Measurements from ENCODE around the gene TSEN54. TPM values are rescaled to one million over a fixed set of nuclear protein-coding genes. Genes with fewer than 3 reads are reported as not detected.

TSEN54 gene
- total RNA-seq, 4 donors from 2014 or later = 15.8 to 26.5 (median 17.1) TPM

DNA sequence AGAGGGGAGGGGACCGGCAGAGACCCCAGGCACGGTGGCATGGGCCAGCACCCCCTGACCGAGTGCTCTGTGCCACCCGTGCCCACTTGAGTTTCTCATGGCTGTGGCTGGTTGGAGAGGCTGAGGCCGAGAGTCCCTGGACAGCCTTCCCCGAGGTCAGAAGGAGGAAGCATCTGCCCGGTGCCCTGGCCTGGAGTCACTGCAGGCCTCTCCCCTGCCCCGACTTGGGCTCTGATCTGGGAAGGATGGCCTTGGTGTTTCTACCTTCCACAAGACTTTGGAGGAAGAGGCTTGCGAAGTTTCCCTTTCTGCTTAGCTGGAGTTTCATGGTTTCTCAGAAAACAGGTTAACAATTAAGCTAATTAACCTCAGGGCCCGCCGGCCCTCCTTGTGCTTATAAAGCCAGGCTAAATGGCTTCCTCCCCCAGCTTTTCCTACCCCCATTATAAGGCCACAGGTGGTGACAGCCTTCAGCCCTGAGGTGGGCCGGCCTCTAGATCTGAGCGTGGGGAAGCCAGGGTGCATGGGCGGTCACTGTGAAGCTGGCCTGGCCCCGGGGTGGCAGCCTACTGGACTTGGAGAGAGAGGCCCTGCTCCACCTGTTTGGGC, 26.5 kb downstream of the TSEN54 start:
- H3K4me3 ChIP-seq = no peak overlapping the region
- no peaks in the 10 kb centered on the region for H3K4me1 ChIP-seq
- no peaks in the 10 kb centered on the region for H3K36me3 ChIP-seq
- H3K27ac ChIP-seq = no peak overlapping the region
- WGBS, 2 donors (ENCODE audit: low coverage in 1 of 2) = 100% methylated on average over 1 of the region's 15 CpGs; no CpG with 5 or more reads in 1 of the 2 donors
- H3K27me3 ChIP-seq = no peaks in the 10 kb centered on the region
- no peak for TF ChIP-seq EP300 (IDR thresholded peaks at IDR 0.05)
- no peak for TF ChIP-seq POLR2A (IDR thresholded peaks at IDR 0.05)
- TF ChIP-seq POLR2AphosphoS5 (IDR thresholded peaks at IDR 0.05) = no peak
- no peak for ATAC-seq
- H3K9me3 ChIP-seq = no peaks in the 10 kb centered on the region

DNA sequence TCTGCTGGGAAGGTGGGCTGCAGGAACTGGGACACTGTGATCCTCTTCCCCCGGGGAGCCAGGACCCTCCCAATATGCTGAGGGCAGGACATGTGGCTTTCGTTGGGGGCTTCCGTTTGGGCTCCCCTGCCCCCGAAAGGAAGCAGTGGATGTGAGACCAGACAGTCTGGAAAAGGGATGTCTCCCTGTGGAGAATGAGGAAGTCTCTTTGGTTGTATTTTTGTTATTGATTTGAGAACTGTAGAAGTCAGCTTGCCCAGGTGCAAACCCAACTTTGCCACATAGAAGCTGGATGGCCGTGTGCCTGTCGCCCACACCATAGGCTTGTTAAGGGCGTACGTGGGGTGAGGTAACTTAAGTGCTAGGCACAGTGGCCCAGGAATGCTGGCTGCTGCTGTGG, 27.9 kb downstream of the TSEN54 start:
- Histone ChIP-seq H3K27ac (no peak overlapping the region), H3K9me3 (no peaks in the 10 kb centered on the region), H3K36me3 (no peaks in the 10 kb centered on the region), H3K4me1 (no peaks in the 10 kb centered on the region), H3K4me3 (no peak overlapping the region), H3K27me3 (no peaks in the 10 kb centered on the region)
- whole genome bisulfite sequencing, 2 donors (ENCODE audit: low coverage in 1 of 2) = 94% methylated on average over 3 of the region's 8 CpGs; no CpG with 5 or more reads in 1 of the 2 donors
- TF ChIP-seq POLR2AphosphoS5 (IDR thresholded peaks at IDR 0.05) (no peak), POLR2A (IDR thresholded peaks at IDR 0.05) (no peak), EP300 (IDR thresholded peaks at IDR 0.05) (no peak)
- TF ChIP-seq, protein P1, sequence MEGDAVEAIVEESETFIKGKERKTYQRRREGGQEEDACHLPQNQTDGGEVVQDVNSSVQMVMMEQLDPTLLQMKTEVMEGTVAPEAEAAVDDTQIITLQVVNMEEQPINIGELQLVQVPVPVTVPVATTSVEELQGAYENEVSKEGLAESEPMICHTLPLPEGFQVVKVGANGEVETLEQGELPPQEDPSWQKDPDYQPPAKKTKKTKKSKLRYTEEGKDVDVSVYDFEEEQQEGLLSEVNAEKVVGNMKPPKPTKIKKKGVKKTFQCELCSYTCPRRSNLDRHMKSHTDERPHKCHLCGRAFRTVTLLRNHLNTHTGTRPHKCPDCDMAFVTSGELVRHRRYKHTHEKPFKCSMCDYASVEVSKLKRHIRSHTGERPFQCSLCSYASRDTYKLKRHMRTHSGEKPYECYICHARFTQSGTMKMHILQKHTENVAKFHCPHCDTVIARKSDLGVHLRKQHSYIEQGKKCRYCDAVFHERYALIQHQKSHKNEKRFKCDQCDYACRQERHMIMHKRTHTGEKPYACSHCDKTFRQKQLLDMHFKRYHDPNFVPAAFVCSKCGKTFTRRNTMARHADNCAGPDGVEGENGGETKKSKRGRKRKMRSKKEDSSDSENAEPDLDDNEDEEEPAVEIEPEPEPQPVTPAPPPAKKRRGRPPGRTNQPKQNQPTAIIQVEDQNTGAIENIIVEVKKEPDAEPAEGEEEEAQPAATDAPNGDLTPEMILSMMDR (IDR thresholded peaks at IDR 0.05) = no peak
- ATAC-seq = no peak

DNA sequence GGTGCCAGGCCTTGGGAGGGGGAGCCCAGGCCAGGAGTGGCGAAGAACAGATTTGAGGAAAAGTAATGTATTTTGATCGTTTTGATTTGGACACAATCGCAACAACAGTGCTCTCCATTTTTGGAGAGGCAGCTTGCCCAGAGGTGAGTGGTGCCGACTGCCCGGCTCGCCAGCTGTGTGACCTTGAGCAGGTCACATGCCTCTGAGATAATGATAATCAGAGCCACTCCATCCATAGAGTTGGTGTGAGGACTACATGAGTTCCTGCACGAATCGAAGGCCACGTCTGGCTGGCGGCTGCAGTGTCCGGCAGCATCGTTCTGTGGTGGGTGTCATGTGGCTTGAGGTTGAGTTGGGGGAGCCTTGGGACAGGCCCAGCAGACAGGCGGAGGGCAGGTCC, 29.9 kb downstream of the TSEN54 start:
- TF ChIP-seq EP300 (IDR thresholded peaks at IDR 0.05) = no peak
- no peak for TF ChIP-seq POLR2AphosphoS5 (IDR thresholded peaks at IDR 0.05)
- TF ChIP-seq, protein P1 (IDR thresholded peaks at IDR 0.05) = no peak
- no peak for TF ChIP-seq POLR2A (IDR thresholded peaks at IDR 0.05)
- Histone ChIP-seq H3K9me3 (no peaks in the 10 kb centered on the region), H3K4me3 (no peak overlapping the region), H3K36me3 (no peaks in the 10 kb centered on the region), H3K4me1 (no peaks in the 10 kb centered on the region), H3K27me3 (no peaks in the 10 kb centered on the region), H3K27ac (no peak overlapping the region)
- no peak for ATAC-seq
- WGBS, 2 donors (ENCODE audit: low coverage in 1 of 2) = 94% methylated on average over 8 of the region's 13 CpGs; no CpG with 5 or more reads in 1 of the 2 donors

DNA sequence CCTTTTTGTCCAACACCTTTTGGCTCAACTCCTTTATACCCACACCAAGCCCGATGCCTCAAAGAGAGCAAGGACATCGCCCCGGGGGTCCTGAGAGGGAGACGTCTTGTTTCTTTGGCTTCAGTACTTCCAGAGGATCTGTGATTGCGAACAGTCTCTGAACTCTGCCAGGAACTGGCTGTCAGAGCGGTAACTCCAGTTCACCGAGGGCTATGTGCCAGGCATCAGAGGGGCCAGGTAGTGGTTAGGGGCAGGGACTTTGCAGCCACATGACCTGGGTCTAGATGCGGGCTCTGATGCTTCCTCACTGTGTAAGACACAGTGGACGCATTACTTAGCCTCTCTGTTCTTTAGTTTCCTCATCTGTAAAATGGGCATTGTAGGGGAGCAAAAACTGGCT, 30.8 kb downstream of the TSEN54 start:
- no peak overlapping the region for H3K27ac ChIP-seq
- TF ChIP-seq, protein P1 (IDR thresholded peaks at IDR 0.05) = no peak
- TF ChIP-seq EP300 (IDR thresholded peaks at IDR 0.05) = no peak
- WGBS, 2 donors (ENCODE audit: low coverage in 1 of 2) = 92% methylated on average over 2 to 6 of the region's 9 CpGs
- no peaks in the 10 kb centered on the region for H3K36me3 ChIP-seq
- H3K4me1 ChIP-seq = no peaks in the 10 kb centered on the region
- H3K9me3 ChIP-seq = no peaks in the 10 kb centered on the region
- no peak for ATAC-seq
- H3K4me3 ChIP-seq = no peak overlapping the region
- no peaks in the 10 kb centered on the region for H3K27me3 ChIP-seq

DNA sequence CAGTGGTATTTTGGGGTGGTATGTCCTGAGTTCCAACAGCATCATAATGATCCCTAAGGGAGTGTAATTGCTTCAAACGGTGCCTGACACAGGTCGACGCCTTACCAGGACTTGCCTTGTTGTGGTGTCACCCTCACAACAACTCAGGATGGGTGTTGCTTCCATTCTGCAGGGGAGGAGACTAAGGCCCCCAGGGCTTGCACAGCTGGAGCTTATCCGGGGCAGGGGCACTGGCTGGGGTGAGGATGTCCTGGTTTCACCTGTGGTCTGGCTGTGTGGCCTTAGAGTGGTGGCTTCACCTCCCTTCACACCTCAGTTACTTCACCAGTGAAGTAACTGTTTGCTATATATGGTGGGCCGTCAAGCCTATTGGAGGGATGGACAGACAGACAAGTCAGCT, 32.5 kb downstream of the TSEN54 start:
- 50 to 100% methylated on average over 1 of the region's 5 CpGs for WGBS, 2 donors (ENCODE audit: low coverage in 1 of 2)
- TF ChIP-seq POLR2A (IDR thresholded peaks at IDR 0.05) (no peak), POLR2AphosphoS5 (IDR thresholded peaks at IDR 0.05) (no peak), EP300 (IDR thresholded peaks at IDR 0.05) (no peak)
- TF ChIP-seq, protein P1 (IDR thresholded peaks at IDR 0.05) = no peak
- H3K36me3 ChIP-seq = no peaks in the 10 kb centered on the region
- no peak for ATAC-seq
- no peak overlapping the region for H3K4me3 ChIP-seq
- no peaks in the 10 kb centered on the region for H3K9me3 ChIP-seq
- no peak overlapping the region for H3K27ac ChIP-seq
- no peaks in the 10 kb centered on the region for H3K27me3 ChIP-seq
- peaks cover 0 to 6% (median 0%) of the 10 kb centered on the region in 3 donors for H3K4me1 ChIP-seq
